Stimulated activated CD8-positive, alpha-beta memory T cell treated with anti-CD3 and anti-CD28 coated beads, Interleukin-12 subunit alpha, Interleukin-12 subunit beta, amount 100 ng/mL, for 1 hour (primary cell): ENCODE results near the gene RAB35.

Source experiments
- DNase-seq: peaks from one replicate; pipeline ENCODE4 v3.0.0-alpha.2; 2020; ENCODE audit warnings: low read depth

The RAB35 gene

DNA sequence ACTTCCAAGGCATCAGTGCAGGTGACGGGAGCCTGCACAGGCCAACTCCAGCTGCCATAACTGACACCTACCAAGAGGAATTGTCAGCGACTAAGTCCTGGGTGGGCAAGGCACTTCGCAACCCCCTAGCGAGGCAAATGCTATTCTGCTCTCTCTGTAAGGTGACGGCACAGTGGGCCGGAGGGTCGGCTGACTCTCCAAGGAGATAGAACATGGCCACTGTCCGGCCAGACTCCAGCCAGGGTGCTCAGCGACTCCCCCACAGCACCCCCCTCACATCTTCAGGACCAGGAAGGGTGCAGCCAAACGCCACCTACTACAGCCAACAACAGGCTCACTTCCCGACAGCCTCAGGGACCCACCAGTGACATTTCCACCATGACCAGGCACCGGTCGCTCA, 13.2 kb downstream of the RAB35 start:
- no peak for DNase-seq

DNA sequence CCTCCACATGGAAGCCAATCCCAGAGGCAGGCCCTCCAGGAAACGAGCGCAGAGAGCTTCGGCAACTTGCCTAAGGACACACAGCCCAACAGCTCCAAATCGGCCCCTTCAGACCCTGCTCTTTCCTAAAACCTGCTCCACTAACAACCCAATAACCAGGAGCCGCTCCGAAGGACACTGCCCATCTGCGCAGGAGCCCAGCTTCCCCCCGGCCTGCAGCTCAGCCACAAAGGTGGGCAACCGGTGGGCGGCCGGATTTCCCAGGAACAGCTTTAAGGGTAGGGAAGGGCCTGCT, 13.6 kb downstream of the RAB35 start:
- no peak for DNase-seq

DNA sequence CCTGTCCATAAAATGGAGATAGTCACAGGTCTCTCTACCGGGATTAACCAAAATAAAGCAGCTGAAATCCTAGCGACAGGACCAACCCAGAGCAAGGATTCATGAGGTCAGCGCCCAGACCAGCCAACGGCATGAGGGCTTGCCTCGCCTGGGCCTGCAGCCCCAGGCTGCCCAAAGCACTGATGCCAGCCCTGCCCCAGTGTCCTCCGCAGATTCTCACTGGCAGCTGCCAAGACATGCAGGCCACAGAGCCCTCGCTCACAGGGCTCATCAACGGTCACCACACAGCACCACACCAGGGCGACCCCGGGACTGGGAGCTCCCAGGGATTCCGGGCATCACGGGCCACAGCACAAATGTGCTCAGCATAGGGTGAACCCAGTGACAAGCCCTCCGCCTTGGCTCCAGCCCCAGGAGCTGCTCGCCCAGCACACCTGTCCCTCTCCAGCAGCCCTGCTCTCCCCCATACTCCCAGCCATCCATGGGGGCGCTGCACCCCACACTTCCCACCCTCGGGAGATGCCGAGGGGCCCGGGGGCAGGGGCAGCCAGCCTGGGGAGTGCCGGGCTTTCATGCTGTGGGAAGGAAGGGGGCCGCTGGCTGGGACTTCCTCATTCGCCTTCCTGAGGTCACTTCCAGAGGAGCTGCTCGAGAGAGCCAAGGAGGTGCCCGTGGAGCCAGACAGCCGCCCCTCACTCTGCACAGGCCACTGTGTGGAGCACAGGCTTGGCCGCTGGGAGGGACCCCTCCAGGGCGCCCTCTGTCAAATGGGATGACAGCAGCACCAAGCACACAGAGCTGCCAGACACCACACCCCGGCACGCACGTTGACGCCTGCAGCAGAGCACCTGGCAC, 14.1 kb downstream of the RAB35 start:
- DNase-seq: no peak

DNA sequence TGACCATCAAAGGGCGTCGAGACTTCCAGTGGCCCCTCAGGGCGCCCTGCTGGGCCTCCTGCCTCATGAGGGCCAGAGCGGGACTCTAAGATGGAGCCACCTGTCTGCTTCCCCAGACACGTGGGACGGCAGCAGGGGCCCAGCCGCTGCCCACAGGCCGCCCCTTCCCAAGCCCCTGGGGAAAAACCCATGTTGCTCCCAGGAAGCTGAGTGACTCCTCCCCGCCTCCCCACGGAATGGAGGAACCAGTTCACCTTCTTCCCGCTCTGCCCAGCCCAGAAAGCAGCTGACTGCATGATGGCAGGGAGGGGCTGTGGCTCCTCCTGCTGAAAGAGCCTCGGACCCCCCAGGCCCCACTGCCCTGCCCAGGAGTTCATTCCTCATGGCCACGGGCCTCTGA, 14.9 kb downstream of the RAB35 start:
- DNase-seq: no peak

DNA sequence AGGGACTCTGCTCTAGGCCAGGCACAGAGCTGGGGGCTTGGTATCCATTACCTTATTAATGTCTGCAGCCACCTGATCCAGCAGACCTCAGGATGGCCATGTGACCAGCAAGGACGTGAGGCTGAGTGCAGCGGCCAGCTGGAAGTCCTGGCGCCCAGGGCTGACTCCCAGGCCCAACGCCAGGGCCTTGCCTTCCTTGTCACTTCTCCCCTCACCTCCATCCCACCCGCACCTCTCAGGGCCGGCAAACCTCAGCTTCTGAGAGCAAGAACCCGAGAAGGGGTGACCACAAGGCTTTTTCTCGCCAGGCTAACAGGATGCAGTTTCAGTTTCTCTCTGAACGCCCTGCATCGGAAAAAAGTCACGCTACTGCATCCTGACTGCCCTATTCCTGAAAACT, 15.4 kb downstream of the RAB35 start:
- DNase-seq: no peak

DNA sequence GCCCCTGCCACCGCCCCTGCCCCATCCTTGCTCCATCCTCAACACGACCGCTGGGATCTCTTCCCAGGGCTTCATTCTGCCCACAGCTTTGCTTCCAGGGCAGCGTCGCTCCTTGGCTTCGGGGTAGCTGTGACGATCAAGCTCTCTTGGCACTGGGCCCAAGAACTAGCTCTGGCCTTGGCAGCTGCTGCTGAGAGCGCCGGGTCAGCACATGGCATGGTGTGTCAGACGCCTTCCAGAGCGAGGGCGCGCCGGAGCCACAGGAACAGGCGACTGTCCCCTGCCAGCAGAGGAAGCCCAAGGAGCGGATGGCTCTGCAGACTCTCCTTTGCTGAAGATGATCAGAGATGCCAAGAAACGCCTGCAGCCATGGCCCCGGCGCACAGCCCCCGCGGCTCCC, 15.9 kb downstream of the RAB35 start:
- no peak for DNase-seq

DNA sequence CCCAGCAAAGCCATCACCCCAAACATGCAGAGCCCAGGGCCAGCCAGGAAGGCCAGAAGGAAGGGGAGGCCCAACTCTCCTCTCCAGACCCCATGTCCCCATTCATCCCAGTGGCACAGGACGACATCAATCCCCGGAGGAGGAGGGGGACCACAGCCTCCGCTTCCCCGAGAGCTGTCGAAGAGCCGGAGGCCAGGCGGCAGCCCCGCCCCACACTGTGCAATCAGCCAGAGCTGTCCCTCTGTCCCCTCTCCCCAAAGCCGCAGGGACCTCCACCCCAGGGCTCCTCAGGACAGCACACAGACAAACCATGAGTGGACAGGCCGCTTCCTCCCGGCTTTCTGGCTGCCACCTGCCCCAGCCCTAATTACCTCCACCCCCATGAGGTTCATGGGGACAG, 16.8 kb downstream of the RAB35 start:
- DNase-seq: no peak

DNA sequence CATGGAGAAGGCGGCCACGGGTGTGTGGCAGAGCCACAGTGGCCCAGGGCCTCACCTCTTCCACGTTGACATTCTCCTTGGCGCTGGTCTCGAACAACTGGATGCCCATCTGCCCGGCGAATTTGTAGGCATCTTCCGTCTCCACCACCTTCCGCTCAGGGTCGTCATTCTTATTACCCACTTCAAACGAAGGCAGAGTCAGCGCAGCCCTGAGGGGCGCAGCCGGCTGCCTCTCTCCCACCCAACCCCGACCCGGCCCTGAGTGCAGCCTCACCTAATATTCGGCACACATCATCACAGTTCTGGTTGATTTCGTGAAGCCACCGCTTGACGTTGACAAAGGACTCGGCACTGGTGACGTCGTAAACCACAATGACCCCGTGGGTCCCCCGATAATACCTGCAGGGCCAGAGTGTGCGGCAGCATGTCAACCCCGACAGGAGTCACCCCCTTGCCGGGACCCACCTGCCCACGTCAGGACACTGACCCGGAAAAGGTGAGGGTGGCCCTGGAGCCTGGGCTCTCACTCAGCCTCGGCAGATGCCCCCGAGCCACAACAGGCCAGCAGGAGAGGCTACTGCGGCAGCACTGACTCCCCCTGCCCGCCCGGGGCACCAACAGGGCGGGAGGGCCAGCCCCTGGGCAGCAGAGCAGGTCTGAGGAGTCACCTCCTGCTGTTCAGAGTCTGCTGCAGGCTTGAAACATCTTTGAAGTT, 17.6 kb downstream of the RAB35 start:
- DNase-seq: no peak

DNA sequence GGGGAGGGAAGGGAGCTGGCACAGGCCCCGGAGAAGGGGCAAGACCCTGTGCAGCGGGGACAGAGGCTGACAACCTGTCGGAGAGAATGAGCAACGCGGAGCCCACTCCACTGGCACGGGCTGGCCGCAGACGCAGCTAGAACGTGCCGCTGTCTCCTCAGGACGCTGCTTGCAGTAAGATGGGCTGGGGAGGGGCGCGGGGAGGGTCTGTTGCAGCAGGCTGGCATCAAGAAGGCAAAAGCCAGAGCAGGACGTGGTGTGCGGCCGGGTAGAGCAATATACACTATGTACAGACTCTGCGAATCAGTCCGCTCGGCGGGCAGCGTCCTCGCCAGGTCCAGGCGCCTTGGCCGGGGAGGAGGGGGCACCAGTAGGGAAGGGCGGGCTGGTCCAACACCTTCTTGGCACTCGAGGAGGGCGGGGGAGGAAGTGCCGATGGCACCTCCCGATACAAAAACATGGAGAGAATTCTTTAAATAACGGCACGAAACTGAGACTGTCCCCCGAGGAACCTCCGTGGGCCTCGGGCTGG, 19.8 kb downstream of the RAB35 start:
- no peak for DNase-seq

DNA sequence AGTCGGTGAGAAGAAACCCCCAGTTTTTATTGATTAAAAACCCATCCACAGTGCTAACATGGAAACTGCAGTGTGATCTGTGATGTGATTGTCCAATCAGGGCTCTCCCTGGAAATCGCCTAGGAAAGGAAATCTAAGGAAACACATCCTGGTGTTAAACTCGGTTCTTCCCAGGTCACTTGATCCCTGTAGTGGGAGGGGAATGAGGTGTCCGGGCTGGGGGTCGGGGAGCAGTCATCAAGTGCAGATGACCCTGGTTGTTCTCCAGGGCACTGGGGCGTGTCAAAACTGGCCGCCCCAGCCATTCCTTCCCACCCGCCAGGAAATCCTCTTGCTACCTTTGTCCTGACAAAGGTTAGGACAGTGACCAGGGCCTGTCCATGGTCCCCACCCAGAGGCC, 20.8 kb downstream of the RAB35 start:
- DNase-seq: no peak

DNA sequence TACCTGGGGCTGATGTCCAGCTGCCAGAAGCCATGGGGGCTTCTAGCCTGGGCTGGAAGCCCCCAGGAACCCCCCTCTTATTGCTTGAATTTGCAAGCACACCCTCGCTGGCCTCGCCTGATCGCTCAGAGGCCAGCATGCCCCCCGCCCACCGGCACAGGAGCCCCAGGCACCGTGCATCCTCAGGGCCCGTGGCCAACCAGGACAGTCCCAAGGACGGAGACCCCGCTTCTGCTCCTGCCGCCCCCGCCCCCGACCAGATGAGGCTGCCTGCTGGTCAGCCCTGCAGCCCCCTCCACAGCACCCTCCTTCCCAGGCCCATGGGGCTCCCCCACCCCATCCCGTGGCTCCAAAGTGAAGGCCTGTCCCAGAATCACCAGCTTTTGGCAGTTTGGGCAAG, 21.2 kb downstream of the RAB35 start:
- no peak for DNase-seq

DNA sequence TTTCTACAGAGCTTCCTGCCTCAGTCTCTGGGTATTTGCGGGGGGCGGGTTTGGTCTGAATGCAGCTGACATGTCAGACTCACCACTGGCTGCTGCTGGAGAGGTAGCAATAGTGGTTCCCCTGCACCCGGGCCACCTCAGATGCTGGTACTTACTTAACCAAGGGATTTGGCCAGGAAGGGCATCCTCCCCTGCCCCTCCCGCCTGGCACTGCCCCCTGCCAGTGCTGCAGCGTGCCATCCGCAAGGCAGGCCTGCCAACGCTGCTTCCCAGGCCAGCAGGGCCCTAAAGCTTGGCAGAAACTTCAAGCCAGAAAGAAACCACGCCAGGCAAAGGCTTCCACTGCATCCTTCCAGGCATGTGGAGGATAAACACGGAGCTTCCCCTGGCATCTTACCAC, 22.1 kb downstream of the RAB35 start:
- DNase-seq: no peak

DNA sequence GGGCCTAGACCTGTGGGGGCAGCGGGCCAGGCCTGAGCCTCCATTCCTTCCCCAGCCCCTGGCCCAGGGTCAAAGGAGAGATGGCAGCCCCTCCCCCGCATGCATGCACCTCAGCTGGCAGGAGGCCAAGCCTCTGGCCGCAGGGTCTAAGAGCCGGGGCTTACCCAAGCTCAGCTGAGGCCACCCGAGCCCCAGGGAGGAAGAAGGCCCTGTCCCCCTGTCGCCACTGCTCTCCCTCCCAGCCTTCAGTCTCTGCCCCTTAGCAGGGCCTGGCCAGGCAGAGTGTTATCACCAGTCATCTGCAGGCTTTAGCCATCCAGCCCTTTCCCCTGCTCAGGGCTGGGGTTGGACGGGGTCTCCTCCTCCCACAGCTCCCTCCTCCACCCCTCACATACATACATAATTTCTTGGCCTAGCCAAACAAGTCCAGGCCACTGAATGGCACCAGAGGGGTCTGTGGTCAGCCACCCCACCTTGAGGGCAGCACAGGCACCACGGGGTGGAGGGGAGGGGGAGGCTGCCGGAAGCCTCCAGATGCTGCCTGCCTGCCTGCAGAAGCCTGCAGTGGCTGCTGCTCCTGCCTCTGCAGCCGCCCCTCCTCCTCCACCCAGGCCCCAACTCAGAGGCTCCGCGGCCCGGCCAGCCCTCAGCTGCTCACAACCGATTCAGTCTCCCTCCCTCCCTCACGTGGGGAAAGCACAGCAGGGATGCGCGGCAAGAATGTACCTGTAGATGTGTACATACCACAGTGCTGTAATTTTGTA, 22.8 kb downstream of the RAB35 start:
- no peak for DNase-seq

DNA sequence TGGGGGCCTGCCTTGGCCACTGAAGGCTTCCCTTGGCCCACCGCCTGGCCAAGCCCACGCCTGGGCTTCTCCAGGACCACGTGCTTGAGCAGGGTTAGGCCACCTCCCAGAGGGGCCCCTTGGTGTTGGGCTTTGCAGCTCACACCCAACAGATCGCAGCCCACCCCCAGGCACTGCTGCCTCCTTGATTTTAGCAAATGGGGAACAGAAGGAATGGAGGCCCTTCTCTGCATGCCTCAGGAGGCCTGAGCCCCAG, 23.3 kb downstream of the RAB35 start:
- DNase-seq: no peak

DNA sequence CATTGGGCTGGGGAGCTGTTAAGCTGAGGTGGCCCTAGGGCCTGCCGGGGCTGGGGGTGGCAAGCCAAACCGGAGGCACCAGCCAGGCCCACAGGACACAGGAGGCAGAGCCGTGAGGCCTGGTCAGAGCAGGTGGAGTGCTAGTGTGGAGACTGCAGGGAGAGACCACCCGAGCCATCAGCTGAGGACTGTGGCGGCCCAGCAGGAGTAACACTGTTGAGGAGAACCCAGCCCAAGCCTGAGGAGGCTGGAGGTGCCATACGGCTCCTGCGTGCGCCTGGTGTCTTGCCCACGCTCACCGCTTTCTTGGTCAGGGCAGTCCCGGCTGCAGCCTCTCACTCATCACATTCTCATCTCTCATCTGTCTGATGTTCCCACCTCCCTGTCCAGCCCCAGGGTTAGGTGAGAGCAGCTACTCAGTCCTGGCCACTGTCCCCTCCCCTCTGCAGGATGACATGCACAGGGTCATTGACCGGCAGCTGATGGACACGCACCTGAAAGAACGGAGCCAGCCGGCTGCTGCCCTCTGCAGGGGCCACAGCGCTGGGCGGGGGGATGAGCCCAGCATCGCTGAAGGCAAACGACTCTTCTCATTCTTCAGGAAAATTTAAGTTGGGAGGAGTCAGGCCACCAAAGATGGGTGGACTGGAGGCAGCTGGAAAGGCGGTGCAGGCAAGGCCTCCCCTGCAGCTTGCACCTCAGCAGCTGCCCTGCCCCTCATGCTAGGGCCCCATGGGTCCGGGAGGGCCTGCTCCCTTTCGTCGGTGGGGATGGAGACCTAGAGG, 23.8 kb downstream of the RAB35 start:
- no peak for DNase-seq

DNA sequence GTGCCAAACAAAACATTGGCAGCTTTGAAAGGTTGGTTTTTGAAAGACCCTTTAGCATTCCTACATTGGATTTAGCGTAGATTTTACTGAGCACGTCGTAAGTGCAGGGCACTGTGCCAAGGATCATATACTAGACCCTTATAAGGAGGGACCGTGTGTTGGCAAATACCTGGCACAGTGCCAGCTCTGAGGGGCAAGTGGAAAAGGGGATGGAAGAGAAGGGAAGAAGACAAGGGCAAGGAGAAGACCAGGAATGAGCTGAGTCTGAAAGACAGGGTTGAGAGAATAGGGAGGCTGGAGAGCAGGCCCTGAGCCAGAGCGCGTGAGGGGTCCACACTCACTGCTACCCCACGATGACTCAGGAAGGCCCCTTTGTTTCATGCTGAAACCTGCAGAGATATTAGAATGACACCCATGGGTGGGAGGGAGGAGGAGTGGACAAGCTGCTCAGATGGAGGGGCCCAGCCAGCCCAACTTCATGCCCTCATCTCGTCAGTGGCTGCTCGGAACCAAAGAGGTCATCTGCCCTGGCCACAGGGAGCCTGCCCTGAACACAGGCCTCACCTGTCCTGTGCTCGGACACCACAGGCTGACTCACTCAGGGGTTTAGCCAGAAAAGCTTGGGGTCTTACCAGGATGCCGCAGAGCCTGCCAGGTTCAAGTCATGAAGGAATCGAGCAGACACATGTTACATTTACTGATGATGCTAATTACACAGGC, 25.0 kb downstream of the RAB35 start:
- no peak for DNase-seq

DNA sequence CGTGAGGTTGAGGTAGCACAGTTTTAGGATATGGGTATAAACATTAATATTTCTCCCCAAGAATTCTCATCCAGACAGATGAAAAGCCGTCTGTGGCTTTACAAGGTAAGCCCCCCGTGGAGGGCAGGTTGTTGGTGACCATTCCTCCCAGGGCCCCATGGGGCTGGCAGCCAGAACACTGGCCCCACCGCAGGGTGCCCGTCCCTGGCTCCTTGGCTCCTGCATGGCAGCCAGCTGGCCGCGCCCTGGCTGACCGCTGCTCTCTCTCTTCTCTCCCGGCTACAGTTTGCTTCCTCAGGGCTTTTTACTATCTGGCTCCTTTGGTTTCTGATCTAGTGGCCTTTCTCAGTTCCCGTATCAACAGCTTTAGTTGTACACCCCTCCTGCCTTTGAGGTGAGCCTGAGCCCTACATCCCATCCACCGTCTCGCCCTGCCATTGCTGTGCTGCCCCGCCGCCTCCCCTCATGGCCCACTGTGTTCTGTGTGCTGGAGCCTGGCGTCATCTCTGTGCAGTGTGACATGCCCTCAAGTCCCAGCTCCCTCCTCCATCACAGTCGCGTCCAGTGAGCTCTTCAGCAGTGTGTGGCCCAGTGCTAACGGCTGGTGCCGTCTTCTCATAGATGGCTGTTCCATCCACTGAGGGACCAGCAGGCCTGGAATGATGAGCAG, 25.8 kb downstream of the RAB35 start:
- DNase-seq: no peak

DNA sequence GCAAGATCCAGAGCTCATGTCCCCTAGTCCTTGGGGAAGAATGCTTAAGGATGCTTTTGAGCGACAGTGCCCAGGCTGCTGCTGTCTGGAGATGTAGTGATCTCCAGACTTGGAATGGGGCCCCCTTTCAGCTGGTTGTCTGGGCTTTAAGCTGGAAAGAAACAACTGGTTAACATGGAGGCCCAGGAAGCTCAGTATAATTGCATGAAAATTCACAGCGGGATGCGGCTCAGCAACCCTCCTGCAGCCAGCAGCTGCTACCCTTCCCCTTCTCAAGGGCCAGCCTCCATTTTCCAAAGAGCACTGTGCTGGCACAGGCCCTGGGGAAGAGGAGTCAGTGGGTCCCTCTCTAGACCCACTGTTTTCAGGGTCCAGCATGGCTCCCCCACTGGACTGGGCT, 26.3 kb downstream of the RAB35 start:
- no peak for DNase-seq

DNA sequence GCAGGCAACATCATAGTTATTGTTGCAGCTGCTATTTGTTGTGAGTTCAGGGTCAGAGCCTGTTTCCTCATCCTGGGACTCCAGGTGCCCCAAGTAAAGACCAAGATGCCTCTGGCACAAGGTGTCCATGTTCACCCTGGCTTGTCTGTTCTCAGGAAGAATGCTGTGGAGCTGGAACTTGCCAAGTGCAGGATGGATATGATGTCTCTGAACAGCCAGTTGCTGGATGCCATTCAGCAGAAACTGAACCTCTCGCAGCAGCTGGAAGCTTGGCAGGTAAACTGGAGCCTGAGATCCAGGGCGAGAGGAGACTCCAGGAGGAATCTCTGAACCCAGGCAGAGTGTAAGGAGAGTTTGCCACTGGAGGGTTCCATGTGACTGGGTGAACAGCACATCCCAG, 26.8 kb downstream of the RAB35 start:
- DNase-seq: no peak

DNA sequence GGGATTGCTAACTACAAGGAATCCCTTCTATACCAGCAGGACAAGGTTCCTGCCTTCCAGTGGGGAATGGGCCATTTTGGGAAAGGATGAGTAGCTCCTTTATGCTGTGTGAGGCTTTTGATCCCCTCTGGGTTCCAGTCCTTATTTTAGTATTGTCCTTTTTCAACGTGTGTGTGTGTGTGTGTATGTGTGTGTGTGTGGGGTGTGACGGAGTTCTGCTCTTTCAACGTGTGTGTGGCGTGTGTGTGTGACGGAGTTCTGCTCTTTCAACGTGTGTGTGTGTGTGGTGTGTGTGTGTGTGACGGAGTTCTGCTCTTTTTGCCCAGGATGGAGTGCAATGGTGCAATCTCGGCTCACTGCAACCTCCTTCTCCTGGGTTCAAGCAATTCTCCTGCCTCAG, 27.4 kb downstream of the RAB35 start:
- no peak for DNase-seq
